HEK293 (cell line): ENCODE results near the gene ASTN2.

Source experiments
- CTCF ChIA-PET: fragments of 350-600 bp; formaldehyde crosslinking; extraction: SDS; loops from one replicate; lab custom pipeline; 2021; ENCODE audit warnings: antibody characterized with exemption; lab: Yijun Ruan, JAX
- POLR2A ChIA-PET: fragments of 300-600 bp; formaldehyde crosslinking; extraction: SDS; loops from one replicate; lab custom pipeline; 2020; ENCODE audit warnings: antibody characterized with exemption, inconsistent platforms; lab: Yijun Ruan, JAX
- H3K27ac ChIP-seq: fragments of 200-500 bp; sonication (Bioruptor generic); 2 replicates; pipeline ENCODE4 v1.5.1; 2014; ENCODE audit warnings: low read depth, low read length, control low read depth, inconsistent platforms; ENCODE audit errors: extremely low read depth
- H3K36me3 ChIP-seq, 2 experiments: fragments of 200-500 bp in 1 of 2; sonication (Bioruptor generic) in 1 of 2; 1 replicate in 1 of 2; 2 replicates in 1 of 2; pipeline ENCODE4 v1.5.1; 2014 to 2017; ENCODE audit warnings: inconsistent platforms in 2 of 2, low read length in 2 of 2; ENCODE audit not compliant: control insufficient read depth in 2 of 2, insufficient read depth in 1 of 2
- H3K4me1 ChIP-seq: fragments of 200-500 bp; sonication (Bioruptor generic); 2 replicates; pipeline ENCODE4 v1.5.1; 2014; ENCODE audit warnings: mild to moderate bottlenecking, low read length, inconsistent platforms; ENCODE audit not compliant: control insufficient read depth, insufficient read depth
- H3K4me3 ChIP-seq: 2 replicates; pipeline ENCODE4 v1.5.1; 2011; ENCODE audit warnings: low read depth, mild to moderate bottlenecking, control low read depth, low read length, moderate library complexity
- H3K9me3 ChIP-seq: fragments of 200-500 bp; sonication (Bioruptor generic); 2 replicates; pipeline ENCODE4 v1.5.1; 2014; ENCODE audit warnings: low read depth, low read length, inconsistent platforms; ENCODE audit not compliant: control insufficient read depth, insufficient read depth
- EGR2 ChIP-seq: fragments of 450-650 bp; formaldehyde crosslinking; IDR thresholded peaks from 2 replicates; pipeline ENCODE4 v1.5.1; 2016; ENCODE audit warnings: low read depth, missing biosample characterization, missing genetic modification characterization
- FEZF1 ChIP-seq: fragments of 450-650 bp; formaldehyde crosslinking; IDR thresholded peaks from 2 replicates; pipeline ENCODE4 v1.5.1; 2016; ENCODE audit warnings: missing biosample characterization, missing genetic modification characterization
- GLI2 ChIP-seq: fragments of 450-650 bp; formaldehyde crosslinking; IDR thresholded peaks from 2 replicates; pipeline ENCODE4; 2017; ENCODE audit warnings: missing biosample characterization, missing genetic modification characterization, low read depth, borderline replicate concordance
- HOXC10 ChIP-seq: sonication (generic); formaldehyde crosslinking; IDR thresholded peaks from 2 replicates; pipeline ENCODE4 v1.8.1; 2023; ENCODE audit warnings: mild to moderate bottlenecking, missing genetic modification reagents
- KLF9 ChIP-seq: fragments of 450-650 bp; formaldehyde crosslinking; IDR thresholded peaks from 2 replicates; pipeline ENCODE4 v1.5.1; 2016; ENCODE audit warnings: missing biosample characterization, missing genetic modification characterization, low read depth
- OVOL3 ChIP-seq: fragments of 450-650 bp; formaldehyde crosslinking; IDR thresholded peaks from 2 replicates; pipeline ENCODE4 v1.5.1; 2016; ENCODE audit warnings: missing biosample characterization, missing genetic modification characterization
- SCRT1 ChIP-seq: fragments of 450-650 bp; formaldehyde crosslinking; IDR thresholded peaks from 2 replicates; pipeline ENCODE4 v1.5.1; 2016; ENCODE audit warnings: missing biosample characterization, missing genetic modification characterization, borderline replicate concordance
- ZFP69B ChIP-seq: fragments of 450-650 bp; formaldehyde crosslinking; IDR thresholded peaks from 2 replicates; pipeline ENCODE4 v1.5.1; 2016; ENCODE audit warnings: missing biosample characterization, missing genetic modification characterization
- ZIC2 ChIP-seq: fragments of 450-650 bp; formaldehyde crosslinking; IDR thresholded peaks from 2 replicates; pipeline ENCODE4 v1.5.1; 2016; ENCODE audit warnings: missing biosample characterization, missing genetic modification characterization
- ZNF112 ChIP-seq: fragments of 450-650 bp; formaldehyde crosslinking; IDR thresholded peaks from 2 replicates; pipeline ENCODE4 v1.5.0; 2017; ENCODE audit warnings: missing biosample characterization, missing genetic modification characterization
- ZNF239 ChIP-seq: fragments of 450-650 bp; formaldehyde crosslinking; IDR thresholded peaks from 2 replicates; pipeline ENCODE4 v1.5.1; 2016; ENCODE audit warnings: missing biosample characterization, missing genetic modification characterization
- ZNF24 ChIP-seq: fragments of 450-650 bp; formaldehyde crosslinking; IDR thresholded peaks from 2 replicates; pipeline ENCODE4 v1.5.1; 2016; ENCODE audit warnings: missing biosample characterization, missing genetic modification characterization
- ZNF558 ChIP-seq: fragments of 450-650 bp; formaldehyde crosslinking; IDR thresholded peaks from 2 replicates; pipeline ENCODE4 v1.5.1; 2016; ENCODE audit warnings: missing biosample characterization, missing genetic modification characterization
- ZNF596 ChIP-seq: fragments of 450-650 bp; IDR thresholded peaks from 2 replicates; pipeline ENCODE4 v1.5.0; 2018; ENCODE audit warnings: missing biosample characterization, mild to moderate bottlenecking, missing genetic modification characterization, moderate library complexity
- ZNF624 ChIP-seq: fragments of 450-650 bp; formaldehyde crosslinking; IDR thresholded peaks from 2 replicates; pipeline ENCODE4 v1.5.1; 2017; ENCODE audit warnings: missing biosample characterization, missing genetic modification characterization
- ZNF843 ChIP-seq: fragments of 450-650 bp; formaldehyde crosslinking; IDR thresholded peaks from 2 replicates; pipeline ENCODE4 v1.5.1; 2016; ENCODE audit warnings: missing biosample characterization, missing genetic modification characterization
- TF ChIP-seq, protein P1 (sequence below): fragments of 450-650 bp; formaldehyde crosslinking; IDR thresholded peaks from 2 replicates; pipeline ENCODE4 v1.5.1; 2017; ENCODE audit warnings: missing biosample characterization, missing genetic modification characterization
- TF ChIP-seq, protein P2 (sequence below): fragments of 450-650 bp; formaldehyde crosslinking; IDR thresholded peaks from 2 replicates; pipeline ENCODE4 v1.5.1; 2016; ENCODE audit warnings: missing biosample characterization, missing genetic modification characterization
- TF ChIP-seq, protein P3 (sequence below): IDR thresholded peaks from 2 replicates; pipeline ENCODE4 v1.6.1; 2011; ENCODE audit warnings: mild to moderate bottlenecking, low read depth, low read length, borderline replicate concordance
- TF ChIP-seq, protein P4 (sequence below): fragments of 450-650 bp; formaldehyde crosslinking; IDR thresholded peaks from 2 replicates; pipeline ENCODE4 v1.5.1; 2016; ENCODE audit warnings: missing biosample characterization, missing genetic modification characterization
- TF ChIP-seq, protein P5 (sequence below): fragments of 450-650 bp; formaldehyde crosslinking; IDR thresholded peaks from 2 replicates; pipeline ENCODE4 v1.5.1; 2016; ENCODE audit warnings: missing biosample characterization, missing genetic modification characterization

Gene ASTN2

DNA sequence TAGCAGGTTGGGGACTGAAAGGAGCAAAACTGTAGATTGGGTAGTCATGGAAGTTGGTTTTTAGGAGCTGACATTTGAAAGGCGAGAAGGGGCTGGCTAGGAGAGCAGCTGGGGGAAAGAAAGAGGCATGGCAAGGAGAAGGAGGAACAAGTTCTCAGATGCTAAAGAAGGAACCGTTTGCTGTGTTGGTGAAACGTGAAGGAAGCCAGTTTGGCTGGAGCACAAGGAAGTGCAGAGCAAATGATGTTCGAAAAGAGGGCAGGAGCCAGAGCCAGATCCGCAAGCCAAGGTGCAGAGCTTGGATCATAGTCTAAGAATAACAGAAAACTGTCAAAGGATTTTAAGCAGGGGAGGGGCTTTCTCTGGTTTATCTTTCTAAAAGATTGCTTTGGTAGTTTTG is 276.6 kb downstream of the ASTN2 start (continued):
- TF ChIP-seq ZIC2: no peak
- no peak for TF ChIP-seq ZNF624 (tag by site-specific recombination)
- TF ChIP-seq ZNF558 (tag by site-specific recombination): no peak
- TF ChIP-seq ZNF24: no peak

DNA sequence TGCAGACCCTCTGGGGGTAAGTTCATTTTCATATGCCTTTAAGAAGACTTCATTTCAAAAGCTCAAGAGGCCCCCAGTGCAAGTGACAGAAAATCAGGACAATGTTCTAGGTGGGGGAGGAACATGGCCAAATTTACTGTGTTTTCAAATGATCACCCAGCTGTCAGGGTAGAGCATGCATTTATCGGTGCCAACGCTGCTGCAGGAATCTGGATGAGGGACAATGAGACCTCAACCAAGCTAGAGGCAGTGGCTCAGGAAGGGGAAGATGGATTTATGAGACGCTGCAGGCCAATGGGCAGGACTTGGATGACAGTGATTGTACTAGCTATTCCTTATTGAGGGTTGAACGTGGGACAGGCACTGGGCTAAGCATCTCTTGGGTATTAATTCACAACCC is 278.4 kb downstream of the ASTN2 start:
- no peaks in the 10 kb centered on the region for H3K36me3 ChIP-seq
- H3K9me3 ChIP-seq: no peaks in the 10 kb centered on the region
- CTCF ChIA-PET: no interaction called here
- no peak for TF ChIP-seq ZNF239 (tag by site-specific recombination)
- no peak for TF ChIP-seq EGR2
- TF ChIP-seq, protein P1, sequence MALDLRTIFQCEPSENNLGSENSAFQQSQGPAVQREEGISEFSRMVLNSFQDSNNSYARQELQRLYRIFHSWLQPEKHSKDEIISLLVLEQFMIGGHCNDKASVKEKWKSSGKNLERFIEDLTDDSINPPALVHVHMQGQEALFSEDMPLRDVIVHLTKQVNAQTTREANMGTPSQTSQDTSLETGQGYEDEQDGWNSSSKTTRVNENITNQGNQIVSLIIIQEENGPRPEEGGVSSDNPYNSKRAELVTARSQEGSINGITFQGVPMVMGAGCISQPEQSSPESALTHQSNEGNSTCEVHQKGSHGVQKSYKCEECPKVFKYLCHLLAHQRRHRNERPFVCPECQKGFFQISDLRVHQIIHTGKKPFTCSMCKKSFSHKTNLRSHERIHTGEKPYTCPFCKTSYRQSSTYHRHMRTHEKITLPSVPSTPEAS (tag by site-specific recombination): no peak
- TF ChIP-seq ZNF843: no peak
- no peak for TF ChIP-seq FEZF1 (tag by site-specific recombination)
- POLR2A ChIA-PET: no interaction called here
- H3K4me1 ChIP-seq: no peaks in the 10 kb centered on the region
- H3K4me3 ChIP-seq: no peak overlapping the region
- no peak overlapping the region for H3K27ac ChIP-seq

DNA sequence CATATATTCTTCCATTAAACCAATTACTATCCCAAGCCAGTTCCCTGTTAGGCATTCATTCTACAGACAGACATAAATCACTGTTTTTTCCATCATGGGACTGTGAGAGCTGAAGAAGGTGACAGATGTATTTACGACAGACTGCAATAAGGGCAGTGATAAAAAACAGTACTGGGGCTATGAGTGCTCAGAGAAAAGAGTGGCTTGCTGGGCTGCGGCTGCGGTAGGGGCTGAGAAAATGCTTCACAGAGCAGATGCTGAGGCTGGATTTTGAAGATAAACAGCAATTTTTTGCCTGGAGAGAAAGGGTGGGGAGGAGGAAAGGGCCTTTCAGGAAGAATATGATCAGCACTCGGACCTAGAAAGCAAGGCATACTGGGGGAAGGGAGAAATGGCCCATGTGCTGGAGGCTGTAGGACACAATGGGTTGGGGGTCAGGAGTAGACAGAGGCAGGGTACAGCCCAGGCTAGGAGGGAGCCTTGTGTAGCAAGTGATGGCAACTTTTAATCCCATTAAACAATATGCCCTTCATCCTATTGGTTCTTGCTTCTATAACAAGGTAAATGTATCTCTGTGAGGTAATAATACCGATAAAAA is 279.3 kb downstream of the ASTN2 start:
- no peak for TF ChIP-seq SCRT1
- TF ChIP-seq ZFP69B: no peak

DNA sequence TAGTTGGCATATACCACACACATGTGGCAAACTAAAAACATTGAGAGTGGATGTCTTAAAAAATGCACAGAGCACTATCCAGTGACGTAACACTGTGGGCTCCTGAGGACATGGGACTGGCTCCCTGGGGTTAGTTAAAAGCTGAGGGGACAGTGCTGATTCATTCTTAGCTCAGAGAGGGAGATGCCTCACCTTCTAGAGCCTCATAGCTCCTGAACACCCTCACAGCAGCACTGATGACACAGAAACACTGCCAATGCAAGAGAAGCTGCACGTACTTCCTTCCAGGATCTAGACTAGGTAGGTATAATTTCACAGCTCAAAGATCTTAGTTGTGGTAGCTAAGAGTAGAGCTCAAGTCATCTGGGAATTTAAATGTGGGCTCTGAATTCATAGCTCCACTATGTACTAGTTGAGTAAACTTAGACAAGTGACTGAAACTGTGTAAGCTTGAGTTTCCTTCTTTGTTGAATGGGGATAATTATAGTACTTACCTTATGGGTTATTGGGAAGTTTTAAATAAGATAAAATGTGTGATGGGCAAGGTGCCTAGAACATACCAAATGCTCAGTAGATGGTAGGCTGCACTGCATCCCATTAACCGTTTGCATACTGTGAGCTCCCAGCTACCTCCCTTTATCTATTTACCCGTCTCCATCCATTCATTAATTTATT is 279.9 kb downstream of the ASTN2 start:
- ChIA-PET POLR2A (no interaction called here), CTCF (no interaction called here)
- Histone ChIP-seq H3K27ac (no peak overlapping the region), H3K9me3 (no peaks in the 10 kb centered on the region), H3K4me1 (no peaks in the 10 kb centered on the region), H3K36me3 (no peaks in the 10 kb centered on the region), H3K4me3 (no peak overlapping the region)
- TF ChIP-seq KLF9 (tag by site-specific recombination) (no peak), HOXC10 (CRISPR knock-in tag) (no peak), ZNF112 (tag by site-specific recombination) (no peak), ZNF596 (tag by site-specific recombination) (no peak), GLI2 (tag by site-specific recombination) (no peak), OVOL3 (tag by site-specific recombination) (no peak)
- TF ChIP-seq, protein P2, sequence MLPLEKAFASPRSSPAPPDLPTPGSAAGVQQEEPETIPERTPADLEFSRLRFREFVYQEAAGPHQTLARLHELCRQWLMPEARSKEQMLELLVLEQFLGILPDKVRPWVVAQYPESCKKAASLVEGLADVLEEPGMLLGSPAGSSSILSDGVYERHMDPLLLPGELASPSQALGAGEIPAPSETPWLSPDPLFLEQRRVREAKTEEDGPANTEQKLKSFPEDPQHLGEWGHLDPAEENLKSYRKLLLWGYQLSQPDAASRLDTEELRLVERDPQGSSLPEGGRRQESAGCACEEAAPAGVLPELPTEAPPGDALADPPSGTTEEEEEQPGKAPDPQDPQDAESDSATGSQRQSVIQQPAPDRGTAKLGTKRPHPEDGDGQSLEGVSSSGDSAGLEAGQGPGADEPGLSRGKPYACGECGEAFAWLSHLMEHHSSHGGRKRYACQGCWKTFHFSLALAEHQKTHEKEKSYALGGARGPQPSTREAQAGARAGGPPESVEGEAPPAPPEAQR (tag by site-specific recombination): no peak
- TF ChIP-seq, protein P3, sequence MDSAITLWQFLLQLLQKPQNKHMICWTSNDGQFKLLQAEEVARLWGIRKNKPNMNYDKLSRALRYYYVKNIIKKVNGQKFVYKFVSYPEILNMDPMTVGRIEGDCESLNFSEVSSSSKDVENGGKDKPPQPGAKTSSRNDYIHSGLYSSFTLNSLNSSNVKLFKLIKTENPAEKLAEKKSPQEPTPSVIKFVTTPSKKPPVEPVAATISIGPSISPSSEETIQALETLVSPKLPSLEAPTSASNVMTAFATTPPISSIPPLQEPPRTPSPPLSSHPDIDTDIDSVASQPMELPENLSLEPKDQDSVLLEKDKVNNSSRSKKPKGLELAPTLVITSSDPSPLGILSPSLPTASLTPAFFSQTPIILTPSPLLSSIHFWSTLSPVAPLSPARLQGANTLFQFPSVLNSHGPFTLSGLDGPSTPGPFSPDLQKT: no peak
- TF ChIP-seq, protein P4, sequence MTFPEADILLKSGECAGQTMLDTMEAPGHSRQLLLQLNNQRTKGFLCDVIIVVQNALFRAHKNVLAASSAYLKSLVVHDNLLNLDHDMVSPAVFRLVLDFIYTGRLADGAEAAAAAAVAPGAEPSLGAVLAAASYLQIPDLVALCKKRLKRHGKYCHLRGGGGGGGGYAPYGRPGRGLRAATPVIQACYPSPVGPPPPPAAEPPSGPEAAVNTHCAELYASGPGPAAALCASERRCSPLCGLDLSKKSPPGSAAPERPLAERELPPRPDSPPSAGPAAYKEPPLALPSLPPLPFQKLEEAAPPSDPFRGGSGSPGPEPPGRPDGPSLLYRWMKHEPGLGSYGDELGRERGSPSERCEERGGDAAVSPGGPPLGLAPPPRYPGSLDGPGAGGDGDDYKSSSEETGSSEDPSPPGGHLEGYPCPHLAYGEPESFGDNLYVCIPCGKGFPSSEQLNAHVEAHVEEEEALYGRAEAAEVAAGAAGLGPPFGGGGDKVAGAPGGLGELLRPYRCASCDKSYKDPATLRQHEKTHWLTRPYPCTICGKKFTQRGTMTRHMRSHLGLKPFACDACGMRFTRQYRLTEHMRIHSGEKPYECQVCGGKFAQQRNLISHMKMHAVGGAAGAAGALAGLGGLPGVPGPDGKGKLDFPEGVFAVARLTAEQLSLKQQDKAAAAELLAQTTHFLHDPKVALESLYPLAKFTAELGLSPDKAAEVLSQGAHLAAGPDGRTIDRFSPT (tag by site-specific recombination): no peak
- TF ChIP-seq, protein P5, sequence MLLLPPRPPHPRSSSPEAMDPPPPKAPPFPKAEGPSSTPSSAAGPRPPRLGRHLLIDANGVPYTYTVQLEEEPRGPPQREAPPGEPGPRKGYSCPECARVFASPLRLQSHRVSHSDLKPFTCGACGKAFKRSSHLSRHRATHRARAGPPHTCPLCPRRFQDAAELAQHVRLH (tag by site-specific recombination): no peak

More for the DNA sequence above, 279.3 kb downstream of the ASTN2 start:
- Histone ChIP-seq H3K9me3 (no peaks in the 10 kb centered on the region), H3K36me3 (no peaks in the 10 kb centered on the region), H3K27ac (no peak overlapping the region), H3K4me3 (no peak overlapping the region), H3K4me1 (no peaks in the 10 kb centered on the region)
- ChIA-PET CTCF (no interaction called here), POLR2A (no interaction called here)
